IPS DF 6.9 (cell line): ENCODE data around the gene MCC.

Experiments
- DNase-seq: peaks from one replicate; pipeline ENCODE4 v3.0.0-alpha.2; 2013; ENCODE audit warnings: low read depth, low spot score
- H3K27ac ChIP-seq: one replicate; pipeline ENCODE4 v1.5.1; 2013; ENCODE audit warnings: low read length, control low read depth
- H3K27me3 ChIP-seq: 2 replicates; pipeline ENCODE4 v1.6.1; 2013; ENCODE audit warnings: mild to moderate bottlenecking, low read length; ENCODE audit not compliant: control insufficient read depth, insufficient read depth
- H3K36me3 ChIP-seq: 2 replicates; pipeline ENCODE4 v1.6.1; 2013; ENCODE audit warnings: low read length; ENCODE audit not compliant: control insufficient read depth, insufficient read depth
- H3K4me1 ChIP-seq: 2 replicates; pipeline ENCODE4 v1.6.1; 2013; ENCODE audit warnings: low read length; ENCODE audit not compliant: control insufficient read depth, insufficient read depth
- H3K4me3 ChIP-seq: 2 replicates; pipeline ENCODE4 v1.5.1; 2013; ENCODE audit warnings: mild to moderate bottlenecking, low read length
- H3K9me3 ChIP-seq: 2 replicates; pipeline ENCODE4 v1.6.1; 2013; ENCODE audit warnings: low read length, inconsistent platforms; ENCODE audit not compliant: control insufficient read depth, insufficient read depth
- WGBS: extraction: QIAGEN DNeasy Blood & Tissue Kit; methylation state at CpG from one replicate; pipeline ENCODE4 v1.1.7; 2013; ENCODE audit warnings: mixed read lengths, missing lambda C conversion rate; ENCODE audit not compliant: insufficient read length, insufficient coverage; 5-methylcytosine and 5-hydroxymethylcytosine counted together

Gene MCC

GRCh38 chr5:113356487-113356886, 131.8 kb downstream of the MCC start:
- Histone ChIP-seq H3K36me3 (no peaks in the 10 kb centered on the region), H3K9me3 (no peaks in the 10 kb centered on the region), H3K27ac (no peak overlapping the region), H3K4me3 (no peak overlapping the region), H3K27me3 (no peaks in the 10 kb centered on the region), H3K4me1 (no peaks in the 10 kb centered on the region)
- DNase-seq, result no peak
- WGBS, result no CpG with 5 or more reads among the region's 1 CpG

- Histone ChIP-seq H3K4me1 (no peaks in the 10 kb centered on the region), H3K27me3 (no peaks in the 10 kb centered on the region), H3K36me3 (no peaks in the 10 kb centered on the region), H3K27ac (no peak overlapping the region), H3K4me3 (no peak overlapping the region), H3K9me3 (no peaks in the 10 kb centered on the region)
- no peak for DNase-seq
- WGBS, result no CpG with 5 or more reads among the region's 1 CpG
Observed at GRCh38 chr5:113354055-113354454, 134.2 kb downstream of the MCC start.

DNA sequence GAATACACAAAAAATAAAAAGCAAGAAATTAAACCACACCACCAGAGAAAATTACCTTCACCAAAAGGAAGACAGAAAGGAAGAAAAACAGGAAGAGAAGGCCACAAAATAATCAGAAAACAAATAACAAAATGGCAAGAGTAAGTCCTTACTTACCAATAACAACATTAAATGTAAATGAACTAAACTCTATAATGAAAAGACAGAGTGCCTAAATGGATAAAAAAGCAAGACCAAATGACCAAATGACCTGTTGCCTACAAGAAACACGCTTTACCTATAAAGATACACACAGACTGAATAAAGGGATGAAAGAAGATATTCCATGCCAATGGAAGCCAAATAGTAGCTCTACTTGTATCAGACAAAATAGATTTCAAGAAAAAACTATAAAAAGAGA, 140.7 kb downstream of the MCC start:
- no CpG with 5 or more reads among the region's 1 CpG for WGBS
- no peaks in the 10 kb centered on the region for H3K27me3 ChIP-seq
- DNase-seq, result no peak
- no peak overlapping the region for H3K27ac ChIP-seq
- H3K4me3 ChIP-seq, result no peak overlapping the region
- H3K4me1 ChIP-seq, result no peaks in the 10 kb centered on the region
- H3K36me3 ChIP-seq, result no peaks in the 10 kb centered on the region
- no peaks in the 10 kb centered on the region for H3K9me3 ChIP-seq

GRCh38 chr5:113344973-113345940, 143.0 kb downstream of the MCC start:
- DNase-seq, result no peak
- no peaks in the 10 kb centered on the region for H3K4me1 ChIP-seq
- H3K9me3 ChIP-seq, result no peaks in the 10 kb centered on the region
- no peak overlapping the region for H3K27ac ChIP-seq
- WGBS, result no CpG with 5 or more reads among the region's 5 CpGs
- H3K27me3 ChIP-seq, result no peaks in the 10 kb centered on the region
- no peaks in the 10 kb centered on the region for H3K36me3 ChIP-seq
- H3K4me3 ChIP-seq, result no peak overlapping the region

DNA sequence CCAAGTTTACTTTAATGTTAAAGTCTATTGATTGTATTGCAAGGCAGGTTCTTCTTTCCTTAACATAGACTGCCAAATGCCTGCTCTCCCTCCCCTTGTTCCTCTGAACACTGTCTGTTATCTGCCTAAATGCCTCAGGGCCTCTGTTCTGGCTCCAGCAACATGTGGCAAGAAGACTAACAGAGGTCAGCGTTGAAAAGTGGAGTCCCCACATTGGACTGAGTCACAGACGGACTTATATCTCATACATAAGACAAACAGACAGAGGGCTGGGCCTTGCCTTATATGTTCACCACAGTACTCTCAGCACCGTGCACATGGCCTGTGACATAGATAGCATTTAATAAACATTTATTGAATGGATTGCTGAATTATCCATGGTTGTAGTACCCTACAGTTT, 144.9 kb downstream of the MCC start:
- Histone ChIP-seq H3K9me3 (no peaks in the 10 kb centered on the region), H3K36me3 (no peaks in the 10 kb centered on the region), H3K27me3 (no peaks in the 10 kb centered on the region), H3K4me3 (no peak overlapping the region), H3K4me1 (no peaks in the 10 kb centered on the region), H3K27ac (no peak overlapping the region)
- WGBS, result no CpG with 5 or more reads among the region's 3 CpGs
- DNase-seq, result no peak

GRCh38 chr5:113340537-113340936, 147.7 kb downstream of the MCC start:
- whole genome bisulfite sequencing, result no CpG with 5 or more reads among the region's 7 CpGs

DNA sequence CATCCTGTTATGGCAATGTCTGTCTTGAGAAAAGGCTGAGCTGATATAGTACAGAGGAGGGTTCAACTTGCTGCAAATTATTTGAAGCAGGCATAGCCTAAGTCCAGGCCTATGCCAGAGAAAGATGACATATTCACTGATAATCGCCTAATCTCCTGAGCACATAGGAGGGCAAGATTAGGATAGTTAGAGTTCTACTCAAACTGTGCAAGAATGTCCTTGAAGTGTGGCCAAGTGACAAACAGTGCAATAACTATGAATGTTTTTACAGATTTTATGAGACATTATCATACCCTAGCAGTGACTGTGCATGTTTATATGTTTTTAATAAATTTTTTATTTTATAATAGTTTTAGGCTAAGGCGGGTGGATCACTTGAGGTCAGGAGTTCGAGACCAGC, 149.6 kb downstream of the MCC start:
- no CpG with 5 or more reads among the region's 3 CpGs for WGBS
- Histone ChIP-seq H3K27me3 (no peaks in the 10 kb centered on the region), H3K27ac (no peak overlapping the region), H3K9me3 (no peaks in the 10 kb centered on the region), H3K4me1 (no peaks in the 10 kb centered on the region), H3K4me3 (no peak overlapping the region), H3K36me3 (no peaks in the 10 kb centered on the region)
- no peak for DNase-seq

More at GRCh38 chr5:113340537-113340936, 147.7 kb downstream of the MCC start:
- Histone ChIP-seq H3K36me3 (no peaks in the 10 kb centered on the region), H3K27me3 (no peaks in the 10 kb centered on the region), H3K4me3 (no peak overlapping the region), H3K4me1 (no peaks in the 10 kb centered on the region), H3K27ac (no peak overlapping the region), H3K9me3 (no peaks in the 10 kb centered on the region)
- DNase-seq, result no peak

- no peaks in the 10 kb centered on the region for H3K27me3 ChIP-seq
- no peak for DNase-seq
- H3K27ac ChIP-seq, result no peak overlapping the region
- no peaks in the 10 kb centered on the region for H3K9me3 ChIP-seq
- H3K36me3 ChIP-seq, result no peaks in the 10 kb centered on the region
- H3K4me1 ChIP-seq, result no peaks in the 10 kb centered on the region
- no CpG with 5 or more reads among the region's 6 CpGs for WGBS
- no peak overlapping the region for H3K4me3 ChIP-seq
Observed at GRCh38 chr5:113337515-113338415, 150.5 kb downstream of the MCC start.

- Histone ChIP-seq H3K4me1 (no peaks in the 10 kb centered on the region), H3K9me3 (no peaks in the 10 kb centered on the region), H3K36me3 (no peaks in the 10 kb centered on the region), H3K27ac (no peak overlapping the region), H3K4me3 (no peak overlapping the region), H3K27me3 (no peaks in the 10 kb centered on the region)
- no CpG with 5 or more reads among the region's 4 CpGs for WGBS
- no peak for DNase-seq
Observed at GRCh38 chr5:113336975-113337374, 151.3 kb downstream of the MCC start.

GRCh38 chr5:113333411-113333810, 154.8 kb downstream of the MCC start:
- no peak overlapping the region for H3K4me3 ChIP-seq
- H3K27ac ChIP-seq, result no peak overlapping the region
- no CpG with 5 or more reads among the region's 1 CpG for WGBS
- DNase-seq, result no peak
- no peaks in the 10 kb centered on the region for H3K9me3 ChIP-seq
- no peaks in the 10 kb centered on the region for H3K27me3 ChIP-seq
- H3K4me1 ChIP-seq, result no peaks in the 10 kb centered on the region
- H3K36me3 ChIP-seq, result no peaks in the 10 kb centered on the region
